ENCODE data around the gene THTPA.

THTPA gene

GRCh38 chr14:23556700-23557440 lies 799 bp downstream of the THTPA start:
- H3K4me1 ChIP-seq: peaks cover 9% of the 10 kb centered on the region
- peak overlapping the region; percentile 99 for H2AFZ ChIP-seq
- peak overlapping the region; percentile 81 for H3K9ac ChIP-seq
- no peaks in the 10 kb centered on the region for H3K36me3 ChIP-seq (ENCODE audit: control insufficient read depth, insufficient read depth, low read length)
- H3K79me2 ChIP-seq: no peaks in the 10 kb centered on the region
- peak overlapping the region; percentile 97 for H3K27ac ChIP-seq
- no peaks in the 10 kb centered on the region for H3K27me3 ChIP-seq (ENCODE audit: control insufficient read depth, insufficient read depth, low read length)
- TF ChIP-seq CTCF (IDR thresholded peaks at IDR 0.05): no peak
- H3K4me2 ChIP-seq (ENCODE audit: low read length): peak overlapping the region; percentile 92
- H3K4me3 ChIP-seq (ENCODE audit: low read depth, low read length): peak overlapping the region; percentile 92
- H3K9me3 ChIP-seq (ENCODE audit: control insufficient read depth, low read length): no peaks in the 10 kb centered on the region

- Histone ChIP-seq H3K27ac (peak overlapping the region; percentile 97), H3K27me3 (ENCODE audit: control insufficient read depth, insufficient read depth, low read length) (no peaks in the 10 kb centered on the region), H3K4me1 (peaks cover 7% of the 10 kb centered on the region), H3K36me3 (ENCODE audit: control insufficient read depth, insufficient read depth, low read length) (no peaks in the 10 kb centered on the region), H3K4me3 (ENCODE audit: low read depth, low read length) (no peak overlapping the region), H3K9me3 (ENCODE audit: control insufficient read depth, low read length) (no peaks in the 10 kb centered on the region), H3K9ac (no peak overlapping the region), H3K4me2 (ENCODE audit: low read length) (no peak overlapping the region), H2AFZ (no peak overlapping the region), H3K79me2 (no peaks in the 10 kb centered on the region)
- TF ChIP-seq CTCF (IDR thresholded peaks at IDR 0.05): no peak
These were observed 1.4 kb downstream of the THTPA start for GRCh38 chr14:23557521-23557920.

GRCh38 chr14:23557946-23558345 lies 1.9 kb downstream of the THTPA start:
- no peak overlapping the region for H3K4me2 ChIP-seq (ENCODE audit: low read length)
- H3K9me3 ChIP-seq (ENCODE audit: control insufficient read depth, low read length): no peaks in the 10 kb centered on the region
- H3K27me3 ChIP-seq (ENCODE audit: control insufficient read depth, insufficient read depth, low read length): no peaks in the 10 kb centered on the region
- H3K79me2 ChIP-seq: no peaks in the 10 kb centered on the region
- peaks cover 7% of the 10 kb centered on the region for H3K4me1 ChIP-seq
- H3K36me3 ChIP-seq (ENCODE audit: control insufficient read depth, insufficient read depth, low read length): no peaks in the 10 kb centered on the region
- TF ChIP-seq CTCF (IDR thresholded peaks at IDR 0.05): no peak
- H3K27ac ChIP-seq: no peak overlapping the region
- no peak overlapping the region for H2AFZ ChIP-seq
- H3K9ac ChIP-seq: no peak overlapping the region
- H3K4me3 ChIP-seq (ENCODE audit: low read depth, low read length): no peak overlapping the region

GRCh38 chr14:23558346-23559009 lies 2.4 kb downstream of the THTPA start:
- H3K4me3 ChIP-seq (ENCODE audit: low read depth, low read length): no peak overlapping the region
- H3K4me1 ChIP-seq: peaks cover 7% of the 10 kb centered on the region
- no peak overlapping the region for H2AFZ ChIP-seq
- no peaks in the 10 kb centered on the region for H3K36me3 ChIP-seq (ENCODE audit: control insufficient read depth, insufficient read depth, low read length)
- no peak overlapping the region for H3K27ac ChIP-seq
- TF ChIP-seq CTCF (IDR thresholded peaks at IDR 0.05): no peak
- no peaks in the 10 kb centered on the region for H3K27me3 ChIP-seq (ENCODE audit: control insufficient read depth, insufficient read depth, low read length)
- H3K79me2 ChIP-seq: no peaks in the 10 kb centered on the region
- H3K4me2 ChIP-seq (ENCODE audit: low read length): no peak overlapping the region
- H3K9ac ChIP-seq: no peak overlapping the region
- no peaks in the 10 kb centered on the region for H3K9me3 ChIP-seq (ENCODE audit: control insufficient read depth, low read length)
